ENCODE results near the gene UNC5B. TPM values are rescaled to one million over a fixed set of nuclear protein-coding genes. Genes with fewer than 3 reads are reported as not detected.

UNC5B gene
- polyA plus RNA-seq, 1 experiment = 8.1 TPM

DNA sequence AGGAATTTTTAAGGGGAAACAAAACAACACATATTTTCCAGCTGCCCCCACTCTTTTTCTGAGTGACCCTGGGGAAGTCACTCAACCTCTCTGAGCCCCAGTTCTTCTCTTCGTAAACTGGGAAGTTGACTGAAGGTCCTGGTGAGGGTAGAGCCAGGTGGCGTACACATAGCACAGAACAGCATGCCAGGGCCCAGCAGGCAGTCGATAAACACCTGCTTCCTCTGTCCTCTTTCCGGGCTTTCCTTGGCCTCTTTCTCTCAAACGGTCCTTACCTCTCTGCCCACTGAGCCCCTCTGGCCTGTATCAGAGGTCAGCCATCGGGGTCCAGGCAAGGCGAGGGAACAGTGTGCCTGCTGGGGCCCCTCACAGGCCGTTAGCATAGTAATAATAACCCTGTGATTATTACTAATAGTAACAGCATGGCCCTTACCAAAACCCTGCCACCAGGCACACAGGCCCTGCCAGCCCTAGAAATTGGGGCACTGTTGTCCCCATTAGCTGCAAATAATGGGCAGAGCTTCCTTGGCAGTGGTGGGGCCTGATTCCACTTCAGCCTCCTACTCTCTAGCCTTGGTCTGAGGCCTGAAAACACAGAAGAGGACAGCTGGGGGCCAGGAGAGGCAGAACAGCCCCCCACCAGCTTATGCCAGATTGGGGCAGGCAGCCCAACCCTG lies 69.4 kb downstream of the UNC5B start:
- H3K27ac ChIP-seq (ENCODE audit: low read depth, low read length) = peak overlapping the region; percentile 21
- ChIA-PET CTCF (interaction anchor here (1.0 to 5.8 kb wide), 5 partner anchors 11 to 379 kb away, joined by 3 to 38 read pairs (median 11); no protein-coding TSS in a partner anchor), POLR2A (interaction anchor here (0.6 kb wide), 1 partner anchor 37 kb away, joined by 4 read pairs; the partner anchor contains the start of gene SLC29A3)
- TF ChIP-seq, protein P1, sequence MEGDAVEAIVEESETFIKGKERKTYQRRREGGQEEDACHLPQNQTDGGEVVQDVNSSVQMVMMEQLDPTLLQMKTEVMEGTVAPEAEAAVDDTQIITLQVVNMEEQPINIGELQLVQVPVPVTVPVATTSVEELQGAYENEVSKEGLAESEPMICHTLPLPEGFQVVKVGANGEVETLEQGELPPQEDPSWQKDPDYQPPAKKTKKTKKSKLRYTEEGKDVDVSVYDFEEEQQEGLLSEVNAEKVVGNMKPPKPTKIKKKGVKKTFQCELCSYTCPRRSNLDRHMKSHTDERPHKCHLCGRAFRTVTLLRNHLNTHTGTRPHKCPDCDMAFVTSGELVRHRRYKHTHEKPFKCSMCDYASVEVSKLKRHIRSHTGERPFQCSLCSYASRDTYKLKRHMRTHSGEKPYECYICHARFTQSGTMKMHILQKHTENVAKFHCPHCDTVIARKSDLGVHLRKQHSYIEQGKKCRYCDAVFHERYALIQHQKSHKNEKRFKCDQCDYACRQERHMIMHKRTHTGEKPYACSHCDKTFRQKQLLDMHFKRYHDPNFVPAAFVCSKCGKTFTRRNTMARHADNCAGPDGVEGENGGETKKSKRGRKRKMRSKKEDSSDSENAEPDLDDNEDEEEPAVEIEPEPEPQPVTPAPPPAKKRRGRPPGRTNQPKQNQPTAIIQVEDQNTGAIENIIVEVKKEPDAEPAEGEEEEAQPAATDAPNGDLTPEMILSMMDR (IDR thresholded peaks at IDR 0.05; ENCODE audit: low read depth, low read length) = no peak
- no peak for DNase-seq (ENCODE audit: low read depth, low spot score)
- H3K27me3 ChIP-seq (ENCODE audit: control insufficient read depth, insufficient read depth, low read length) = no peaks in the 10 kb centered on the region
- H3K4me3 ChIP-seq (ENCODE audit: low read depth, low read length) = no peak overlapping the region
- H3K9me3 ChIP-seq (ENCODE audit: control insufficient read depth, insufficient read depth, low read length) = no peaks in the 10 kb centered on the region

DNA sequence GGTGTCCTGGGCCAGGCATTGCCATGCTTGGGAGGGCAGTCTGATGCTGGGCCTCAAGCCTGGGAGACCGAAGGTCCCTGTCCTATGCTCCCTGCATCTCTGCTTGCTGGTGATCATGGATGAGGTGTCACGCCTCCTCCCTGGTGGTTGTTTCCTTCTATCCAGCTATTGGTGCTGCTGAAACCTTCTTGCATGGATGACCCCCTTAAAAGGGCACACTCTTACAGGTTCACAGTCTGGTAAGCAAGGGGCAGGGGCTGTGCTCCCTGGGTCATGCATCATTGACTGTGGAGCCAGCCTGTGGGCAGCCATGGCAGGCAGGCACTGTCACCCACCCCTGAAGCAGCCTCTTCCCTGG lies 69.9 kb downstream of the UNC5B start:
- TF ChIP-seq, protein P1 (IDR thresholded peaks at IDR 0.05; ENCODE audit: low read depth, low read length) = no peak
- no peak overlapping the region for H3K4me3 ChIP-seq (ENCODE audit: low read depth, low read length)
- ChIA-PET CTCF (interaction anchor here (3.1 to 5.8 kb wide), 2 partner anchors 12 to 73 kb away, joined by 11 to 38 read pairs; no protein-coding TSS in a partner anchor), POLR2A (no interaction called here)
- DNase-seq (ENCODE audit: low read depth, low spot score) = no peak
- H3K9me3 ChIP-seq (ENCODE audit: control insufficient read depth, insufficient read depth, low read length) = no peaks in the 10 kb centered on the region
- H3K27ac ChIP-seq (ENCODE audit: low read depth, low read length) = no peak overlapping the region
- H3K27me3 ChIP-seq (ENCODE audit: control insufficient read depth, insufficient read depth, low read length) = no peaks in the 10 kb centered on the region

DNA sequence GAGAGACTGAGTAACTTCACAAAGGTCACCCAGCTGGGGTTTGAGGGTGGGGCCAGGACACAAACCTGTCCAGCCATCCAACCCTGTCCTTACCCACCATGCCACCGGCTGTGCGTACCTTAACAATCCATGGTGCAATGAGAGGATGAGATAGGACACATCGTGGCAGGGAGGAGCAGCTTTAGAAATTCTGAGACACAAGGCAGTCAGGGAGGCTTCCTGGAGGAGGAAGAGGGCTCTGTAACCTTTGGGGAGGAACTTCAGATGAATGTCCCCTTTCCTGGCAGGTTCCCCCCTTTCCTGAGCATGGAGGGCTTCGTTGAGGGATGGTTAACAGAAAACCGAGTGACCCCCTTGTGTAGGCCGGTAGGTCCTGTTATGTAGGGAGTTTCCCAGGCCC lies 71.0 kb downstream of the UNC5B start:
- ChIA-PET POLR2A (no interaction called here), CTCF (interaction anchor here (3.1 to 5.8 kb wide), 4 partner anchors 13 to 380 kb away, joined by 11 to 38 read pairs (median 36); no protein-coding TSS in a partner anchor)
- DNase-seq (ENCODE audit: low read depth, low spot score) = no peak
- H3K9me3 ChIP-seq (ENCODE audit: control insufficient read depth, insufficient read depth, low read length) = no peaks in the 10 kb centered on the region
- H3K27me3 ChIP-seq (ENCODE audit: control insufficient read depth, insufficient read depth, low read length) = no peaks in the 10 kb centered on the region
- TF ChIP-seq, protein P1 (IDR thresholded peaks at IDR 0.05; ENCODE audit: low read depth, low read length) = no peak
- no peak overlapping the region for H3K4me3 ChIP-seq (ENCODE audit: low read depth, low read length)
- H3K27ac ChIP-seq (ENCODE audit: low read depth, low read length) = no peak overlapping the region

DNA sequence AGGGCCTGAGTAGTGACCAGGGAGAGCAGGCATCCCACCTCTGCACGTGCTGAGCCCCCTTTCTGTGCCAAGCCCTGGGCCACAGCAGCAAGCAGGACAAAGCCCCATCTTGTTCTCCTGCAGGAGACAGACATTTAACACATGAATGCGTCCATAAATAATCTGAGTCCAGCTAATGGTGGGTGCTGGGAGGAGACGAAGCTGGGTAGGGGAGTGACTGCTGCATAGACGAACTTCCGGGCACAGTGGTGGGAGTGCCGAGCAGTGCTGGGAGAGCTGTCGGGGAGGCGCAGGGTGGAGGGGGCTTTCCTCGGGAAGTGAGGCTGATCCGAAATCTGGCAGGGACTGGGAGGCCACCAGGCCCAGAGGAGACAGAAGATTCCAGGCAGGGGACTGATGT lies 71.5 kb downstream of the UNC5B start:
- CTCF ChIA-PET = interaction anchor here (0.8 to 5.8 kb wide), 6 partner anchors 8 to 823 kb away, joined by 3 to 38 read pairs (median 22); no protein-coding TSS in a partner anchor
- no peaks in the 10 kb centered on the region for H3K27me3 ChIP-seq (ENCODE audit: control insufficient read depth, insufficient read depth, low read length)
- POLR2A ChIA-PET = no interaction called here
- no peak for DNase-seq (ENCODE audit: low read depth, low spot score)
- no peak overlapping the region for H3K4me3 ChIP-seq (ENCODE audit: low read depth, low read length)
- H3K9me3 ChIP-seq (ENCODE audit: control insufficient read depth, insufficient read depth, low read length) = no peaks in the 10 kb centered on the region
- TF ChIP-seq, protein P1 (IDR thresholded peaks at IDR 0.05; ENCODE audit: low read depth, low read length) = no peak
- H3K27ac ChIP-seq (ENCODE audit: low read depth, low read length) = no peak overlapping the region

DNA sequence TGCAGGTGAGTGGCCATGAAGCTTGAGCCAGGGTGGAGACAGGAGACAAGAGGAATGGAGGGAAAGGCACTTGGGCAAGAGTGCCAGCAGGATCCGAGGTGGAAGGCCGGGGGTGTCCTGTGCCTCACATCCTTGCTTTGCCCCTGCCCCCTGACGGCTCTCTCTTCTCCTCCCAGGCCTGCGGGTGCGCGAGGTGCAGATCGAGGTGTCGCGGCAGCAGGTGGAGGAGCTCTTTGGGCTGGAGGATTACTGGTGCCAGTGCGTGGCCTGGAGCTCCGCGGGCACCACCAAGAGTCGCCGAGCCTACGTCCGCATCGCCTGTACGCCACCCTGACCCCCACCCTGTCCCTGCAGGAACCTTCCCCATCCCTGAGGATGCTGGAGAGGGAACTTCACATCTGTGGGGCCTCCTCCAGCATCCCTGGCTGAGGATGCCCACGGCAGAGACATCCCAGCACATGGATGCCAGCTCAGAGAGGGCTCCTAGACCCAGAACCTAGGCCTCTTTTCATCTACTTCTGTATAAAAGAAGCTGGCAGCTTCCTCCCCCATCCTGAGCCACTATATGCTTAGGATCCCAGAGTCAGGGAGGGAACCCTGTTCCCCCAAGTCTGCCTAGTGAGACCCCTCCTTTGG lies 72.3 kb downstream of the UNC5B start:
- DNase-seq (ENCODE audit: low read depth, low spot score) = no peak
- Histone ChIP-seq H3K4me3 (ENCODE audit: low read depth, low read length) (no peak overlapping the region), H3K9me3 (ENCODE audit: control insufficient read depth, insufficient read depth, low read length) (no peaks in the 10 kb centered on the region), H3K27ac (ENCODE audit: low read depth, low read length) (no peak overlapping the region), H3K27me3 (ENCODE audit: control insufficient read depth, insufficient read depth, low read length) (no peaks in the 10 kb centered on the region)
- ChIA-PET CTCF (interaction anchor here (0.6 to 5.8 kb wide), 12 partner anchors 9 to 824 kb away, joined by 3 to 38 read pairs (median 4); no protein-coding TSS in a partner anchor), POLR2A (no interaction called here)
- TF ChIP-seq, protein P1 (IDR thresholded peaks at IDR 0.05; ENCODE audit: low read depth, low read length) = no peak
